GM21367 (cell line): ENCODE results near the gene ZNF101.
A peak's percentile ranks its signal among the peaks of the same experiment; 100 is the strongest.

Experiments
- ATAC-seq: cut with Tn5 transposase; IDR thresholded peaks from one replicate; pipeline ENCODE4 v1.9.1; 2021; ENCODE audit not compliant: unreplicated experiment

ZNF101 gene

DNA sequence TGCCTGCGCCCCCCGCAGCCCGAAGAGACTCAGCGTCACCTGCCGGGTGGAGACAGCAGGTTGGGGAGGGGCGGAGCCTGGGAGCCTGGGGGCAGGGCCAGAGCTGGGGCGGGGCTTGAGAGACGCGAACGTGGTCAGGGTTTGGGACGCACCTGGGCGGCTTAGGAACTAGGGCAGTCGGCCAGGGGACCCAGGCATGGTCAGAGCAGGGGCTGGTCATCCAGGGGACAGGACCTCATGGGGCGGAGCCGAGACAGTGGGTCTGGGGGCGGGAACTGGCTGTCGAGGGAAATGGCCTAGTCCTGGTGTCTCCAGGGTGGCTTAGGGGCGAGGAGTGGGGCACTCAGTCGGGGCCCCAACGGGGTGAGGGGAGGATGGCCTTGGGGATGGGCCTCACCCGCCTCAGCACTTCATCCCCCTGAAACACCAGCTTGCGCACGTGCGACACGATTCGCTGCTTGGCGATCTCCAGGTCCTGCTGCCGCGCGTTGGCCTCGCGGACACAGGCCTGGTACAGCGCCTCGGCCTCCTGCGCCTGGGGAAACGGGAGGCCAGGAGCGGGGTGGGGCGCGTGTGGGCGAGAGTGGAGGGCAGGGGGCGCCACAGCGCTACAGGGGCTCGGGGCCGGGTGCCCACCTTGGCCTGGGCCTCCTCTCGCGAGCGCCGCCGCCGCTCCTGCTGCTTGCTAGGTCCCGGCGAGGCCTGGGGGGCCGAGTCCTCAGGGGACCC is 31.0 kb upstream of the ZNF101 start:
- no peak for ATAC-seq

DNA sequence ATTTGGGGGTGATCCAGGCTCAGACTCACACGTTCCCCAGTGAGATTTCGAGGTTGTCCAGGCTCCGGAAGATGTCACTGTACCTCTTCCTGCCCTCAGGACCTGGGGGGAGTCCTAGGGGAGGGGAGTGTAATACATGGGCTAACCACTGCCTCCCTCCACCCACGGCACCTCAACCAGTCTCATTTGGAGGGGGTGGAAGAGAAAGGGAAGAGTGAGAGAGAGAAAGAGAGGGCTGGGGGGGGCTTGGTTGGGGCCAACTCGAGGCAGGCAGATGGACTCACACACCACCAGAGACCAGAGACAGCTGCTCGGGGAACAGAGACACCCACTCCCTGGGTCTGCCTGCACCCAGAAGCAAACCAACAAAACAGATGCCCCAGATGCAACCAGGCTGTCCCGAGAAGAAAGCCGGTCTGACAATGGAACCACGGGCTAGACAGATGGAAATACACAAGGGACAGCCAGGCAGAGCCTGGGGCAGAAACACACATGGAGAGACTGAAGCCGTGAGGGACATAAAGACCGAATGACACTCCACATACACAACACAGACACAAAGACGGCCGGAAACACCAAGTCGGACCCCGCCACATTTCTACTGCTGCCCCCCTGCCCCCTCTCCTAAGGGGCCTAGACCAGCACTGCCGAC is 26.0 kb upstream of the ZNF101 start:
- no peak for ATAC-seq

DNA sequence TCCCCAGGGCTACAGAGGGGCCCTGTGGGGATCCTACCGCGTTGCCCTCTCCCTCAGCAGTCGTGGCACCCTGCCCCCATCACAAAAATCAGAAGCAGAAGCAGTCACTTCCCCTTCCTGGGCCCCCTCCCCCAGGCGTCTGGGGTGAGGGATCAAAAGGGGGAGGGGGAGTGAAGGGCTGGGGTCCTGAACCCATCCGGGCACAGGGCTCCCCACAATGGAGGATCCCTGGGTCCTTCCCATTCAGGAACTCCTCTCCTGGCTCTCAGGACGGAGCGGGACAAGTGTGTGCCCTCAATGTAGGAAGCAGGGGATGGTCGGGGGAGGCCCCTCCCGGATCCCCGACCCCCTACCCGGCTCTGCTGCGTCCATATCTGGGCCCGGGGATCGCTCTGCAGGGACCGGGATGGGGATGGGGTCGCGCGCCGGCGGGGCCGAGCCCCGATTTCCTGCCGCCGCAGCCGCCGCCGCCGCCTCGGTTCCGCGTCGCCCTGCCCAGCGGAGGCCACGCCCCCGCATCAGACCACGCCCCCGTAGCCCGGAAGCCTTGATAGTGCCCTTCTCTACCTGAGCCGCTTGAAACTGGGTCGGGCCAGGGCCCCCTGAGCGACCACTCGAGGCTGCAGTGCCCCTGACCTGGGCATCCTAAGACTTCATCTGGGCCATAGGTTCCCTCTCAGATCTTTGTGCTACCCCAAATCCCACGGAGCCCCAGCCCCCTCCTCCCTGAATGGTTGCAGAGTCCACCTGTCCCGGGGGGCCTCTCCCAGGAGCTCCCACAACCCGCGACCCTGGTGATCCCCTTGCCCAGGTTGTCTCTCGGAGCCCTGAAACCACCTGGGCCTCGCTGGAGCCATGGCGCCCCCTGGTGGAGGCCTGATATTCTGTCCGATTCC is 25.2 kb upstream of the ZNF101 start, which contains the start of gene GMIP:
Gene GMIP, minus strand, starts transcription at position 500 of the 896 bp plus-strand sequence. Its CDS starts 128 bp downstream, at position 372.
- ATAC-seq = peak; percentile 58

- ATAC-seq = no peak
Measured at GRCh38 chr19:19644054-19644388, 24.6 kb upstream of the ZNF101 start.

DNA sequence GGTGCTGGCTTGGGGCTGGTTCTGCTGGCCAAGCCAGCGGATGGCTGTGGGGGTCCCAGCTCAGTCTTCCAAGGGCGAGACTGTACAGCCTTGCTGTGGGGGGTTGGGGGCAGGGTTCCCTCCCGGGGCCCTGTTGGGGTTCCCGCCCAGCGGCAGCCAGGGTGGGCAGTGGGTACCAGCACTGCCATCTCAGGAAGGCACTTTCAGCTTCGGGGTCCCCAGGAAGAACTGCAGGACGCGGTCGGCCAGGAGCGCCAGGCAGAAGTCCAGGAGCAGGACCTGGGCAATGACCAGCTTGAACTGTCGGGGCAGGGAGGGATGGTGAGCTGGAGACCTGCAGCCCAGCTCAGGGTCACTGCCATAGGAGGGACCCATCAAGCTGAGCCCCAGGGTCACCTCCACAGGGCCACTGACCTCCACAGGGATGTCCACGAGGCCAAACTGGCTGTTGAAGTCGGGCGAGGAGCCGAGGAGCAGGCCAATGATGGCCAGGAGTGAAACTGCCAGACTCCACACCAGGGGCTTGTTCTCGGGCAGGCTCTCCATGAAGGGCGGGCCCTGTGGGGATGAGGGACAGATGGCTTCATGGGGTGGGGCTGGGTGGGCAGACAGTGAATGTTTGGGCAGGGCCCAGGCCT is 23.3 kb upstream of the ZNF101 start:
- ATAC-seq = no peak

GRCh38 chr19:19647037-19647835 is 21.4 kb upstream of the ZNF101 start:
- ATAC-seq = no peak

DNA sequence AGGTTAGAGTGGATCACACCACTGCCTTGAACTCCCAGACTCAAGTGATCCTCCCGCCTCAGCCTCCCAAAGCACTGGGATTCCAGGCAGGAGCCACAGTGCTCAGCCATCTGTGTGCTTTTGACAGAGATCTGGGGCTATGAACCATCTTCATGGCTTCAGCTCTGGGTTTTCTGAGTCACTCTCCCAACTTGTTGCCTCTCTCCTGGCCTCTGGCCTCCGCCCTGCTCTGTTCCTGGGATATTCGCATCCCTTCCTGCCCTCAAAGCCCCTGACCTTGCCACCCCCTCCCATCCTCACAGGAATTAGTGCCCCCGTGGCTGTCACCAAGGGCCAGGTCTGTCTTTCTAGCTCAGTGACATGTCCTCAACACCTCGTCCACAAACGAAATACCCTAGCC is 19.5 kb upstream of the ZNF101 start:
- no peak for ATAC-seq

GRCh38 chr19:19649580-19649995 is 19.1 kb upstream of the ZNF101 start:
- ATAC-seq = no peak

GRCh38 chr19:19650331-19650730 is 18.3 kb upstream of the ZNF101 start:
- ATAC-seq = no peak

DNA sequence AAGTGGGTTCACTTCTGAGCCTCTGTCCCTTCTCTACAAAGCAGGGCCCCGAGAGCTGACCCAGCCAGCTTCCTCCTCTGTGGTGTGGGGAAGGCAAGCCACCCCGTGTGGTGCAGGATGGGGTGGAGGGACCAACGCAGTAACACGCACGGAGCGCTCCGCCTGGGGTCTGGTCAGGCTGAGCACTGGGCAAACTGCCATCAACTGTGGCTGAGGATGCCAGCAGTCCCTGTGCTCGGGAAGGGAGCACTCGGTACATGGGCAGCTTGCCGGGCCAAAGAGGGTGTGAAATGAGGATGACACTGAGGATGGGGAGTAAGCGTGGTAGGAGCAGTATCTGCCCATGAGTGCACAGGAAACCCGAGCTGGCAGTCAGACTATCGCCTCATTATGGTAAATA is 17.6 kb upstream of the ZNF101 start:
- no peak for ATAC-seq

- no peak for ATAC-seq
Measured at GRCh38 chr19:19652482-19653295, 15.9 kb upstream of the ZNF101 start.

DNA sequence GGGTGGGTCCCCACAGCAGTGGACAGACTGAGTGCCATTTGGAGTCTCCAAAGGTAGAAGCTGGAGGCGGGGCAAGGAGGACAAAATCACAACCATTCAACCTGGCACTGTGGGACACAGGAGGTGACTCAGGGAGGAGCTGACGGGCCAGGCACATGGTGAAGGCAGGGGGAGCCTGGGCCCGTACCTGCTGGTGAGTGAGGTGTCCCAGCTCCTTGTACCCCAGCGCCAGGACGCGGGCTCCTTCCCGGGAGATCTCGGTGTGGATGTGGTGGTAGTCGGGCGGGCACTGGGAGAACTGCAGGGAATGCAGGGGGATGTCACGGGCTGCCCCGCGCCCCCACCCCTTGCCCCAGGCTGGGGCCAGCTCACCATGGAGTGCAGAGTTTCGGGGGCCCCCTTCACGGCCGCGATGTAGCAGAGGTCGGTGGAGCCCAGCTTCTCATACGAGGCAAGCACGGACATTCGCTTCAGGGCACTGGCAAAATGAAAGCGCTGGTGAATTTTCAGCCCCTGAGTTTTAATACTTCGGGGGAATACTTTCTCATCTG is 15.0 kb upstream of the ZNF101 start:
- no peak for ATAC-seq

DNA sequence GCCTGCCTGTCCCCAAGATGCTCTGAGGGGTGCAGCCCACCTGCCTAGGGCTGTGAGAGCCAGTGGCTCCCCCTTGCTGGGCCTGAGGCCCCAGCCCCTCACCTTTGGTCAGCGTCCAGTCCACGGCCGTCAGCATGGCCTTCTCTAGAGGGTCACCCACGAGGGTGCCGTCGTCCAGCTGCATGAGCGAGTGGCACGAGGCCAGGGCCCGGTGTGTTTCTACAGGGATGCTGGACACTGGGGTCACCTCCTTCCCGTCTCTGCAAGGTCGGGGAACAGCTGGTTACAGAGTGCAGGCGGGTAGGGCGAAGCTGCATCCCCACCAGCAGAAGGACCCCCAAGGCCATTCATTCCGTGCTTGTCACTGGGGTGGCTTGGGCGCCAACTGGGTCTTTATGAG is 14.2 kb upstream of the ZNF101 start:
- no peak for ATAC-seq

- ATAC-seq = no peak
Measured at GRCh38 chr19:19655051-19655594, 13.5 kb upstream of the ZNF101 start.

DNA sequence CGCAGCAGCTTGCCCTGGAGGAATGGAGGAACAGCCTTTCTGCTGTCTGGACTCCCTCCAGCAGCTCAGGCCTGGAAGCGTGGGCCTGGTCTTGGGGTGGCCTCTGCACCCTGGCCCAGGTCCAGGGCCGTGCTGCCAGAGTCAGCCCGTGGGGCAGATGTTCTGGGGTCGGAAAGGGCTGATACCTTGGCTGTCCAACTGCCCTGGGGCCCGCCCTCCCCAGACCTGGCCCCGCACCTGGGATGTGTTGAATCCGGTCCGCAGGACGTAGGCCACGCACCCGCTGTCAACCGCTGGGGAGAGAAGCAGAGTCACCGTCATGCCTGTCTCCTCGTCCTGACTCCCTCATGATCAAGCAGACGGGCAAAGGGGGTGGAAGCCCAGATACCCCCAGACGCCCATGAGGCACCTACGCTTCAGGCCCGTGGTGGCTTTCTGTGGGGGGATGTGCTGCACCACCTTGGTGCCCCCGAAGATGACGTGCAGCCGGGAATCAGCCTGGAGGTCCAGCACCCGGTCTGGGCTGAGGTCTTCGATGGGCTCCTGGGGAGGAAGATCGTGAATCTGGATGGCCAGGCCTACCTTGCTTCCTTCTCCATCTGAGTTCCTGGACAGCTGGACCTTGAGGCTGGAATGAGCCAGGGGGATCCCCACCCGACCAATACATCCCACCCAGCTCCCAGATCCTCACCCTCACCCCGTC is 12.8 kb upstream of the ZNF101 start:
- ATAC-seq = no peak

DNA sequence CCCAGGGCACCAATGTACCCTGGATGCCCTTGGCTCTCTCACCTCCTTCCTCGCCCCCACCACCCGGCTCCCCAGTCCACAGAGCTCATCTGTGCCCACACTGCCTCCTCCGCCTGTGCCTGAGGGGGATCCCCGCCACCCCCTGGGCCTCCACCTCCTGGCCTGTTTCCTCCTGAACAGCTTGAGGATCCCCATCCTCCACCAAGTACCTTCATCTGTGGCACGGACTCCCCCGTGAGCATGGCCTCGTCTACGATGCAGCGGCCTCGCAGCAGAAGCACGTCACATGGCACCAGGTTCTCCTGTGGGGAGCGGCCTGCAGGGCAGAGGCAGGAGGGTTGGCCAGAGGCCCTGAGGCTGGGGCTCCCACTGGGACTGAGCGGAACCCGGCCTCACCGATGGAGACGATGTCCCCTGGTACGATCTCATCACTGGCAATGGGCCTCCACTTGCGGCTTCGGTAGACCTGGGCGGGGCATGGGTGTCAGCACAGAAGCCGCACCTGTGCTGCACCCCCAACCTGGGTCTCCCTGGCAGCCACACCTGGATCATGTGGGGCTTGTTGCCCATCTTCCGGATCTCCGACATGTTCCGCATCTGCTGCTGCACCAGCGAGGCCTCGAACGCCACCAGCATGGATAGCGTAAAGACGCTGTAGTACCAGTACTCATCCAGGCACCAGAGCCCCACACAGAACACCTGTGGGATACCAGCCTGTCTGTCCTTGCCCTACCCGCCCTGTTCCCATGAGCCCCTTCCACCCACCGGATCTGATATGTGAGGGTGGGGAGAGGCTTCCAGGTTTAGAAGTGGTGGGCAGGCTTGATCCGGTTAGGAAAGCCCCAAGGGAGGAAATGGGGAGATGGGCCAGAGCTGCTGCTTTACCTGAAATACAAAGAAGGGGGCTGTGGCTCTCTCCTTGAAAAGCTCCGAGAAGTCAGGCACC is 11.9 kb upstream of the ZNF101 start:
- ATAC-seq = no peak

GRCh38 chr19:19657397-19657783 is 11.2 kb upstream of the ZNF101 start:
- no peak for ATAC-seq
